Fibroblast of mammary gland (primary cell): Measurements from ENCODE around the gene GRIK3.

Experiments used
- DNase-seq: peaks from one replicate; pipeline ENCODE4 v3.0.0-alpha.2; 2010; ENCODE audit warnings: low read depth
- H3K4me3 ChIP-seq: 2 replicates; pipeline ENCODE4 v1.5.1; 2011; ENCODE audit warnings: low read depth, mild to moderate bottlenecking, low read length, moderate library complexity; ENCODE audit not compliant: control insufficient read depth
- TF ChIP-seq, protein P1 (sequence below): conservative IDR thresholded peaks from 2 replicates; pipeline ENCODE4 v1.5.1; 2011; ENCODE audit warnings: low read depth, low read length, inconsistent platforms; ENCODE audit not compliant: control insufficient read depth, insufficient read depth

The GRIK3 gene

DNA sequence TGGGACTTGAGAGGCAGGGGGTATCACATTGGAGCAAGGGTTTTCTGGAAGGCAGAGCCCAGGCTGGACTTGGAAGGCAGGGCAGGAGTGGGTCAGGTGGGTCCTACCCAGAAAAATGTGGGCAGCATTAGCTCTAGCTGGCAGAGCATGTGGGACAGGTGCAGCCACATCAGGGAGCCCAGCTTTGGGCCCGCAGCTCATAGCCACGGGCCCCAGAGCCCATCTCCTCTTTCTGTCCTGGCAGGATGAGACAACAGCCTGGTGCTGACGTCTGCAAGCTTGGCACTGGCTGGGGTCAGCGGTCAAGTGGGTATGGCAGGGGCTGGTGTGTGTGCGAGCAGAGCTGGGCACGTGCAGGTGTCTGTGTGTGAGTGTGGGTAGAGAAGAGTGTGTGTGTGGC is 154.7 kb downstream of the GRIK3 start:
- TF ChIP-seq, protein P1, sequence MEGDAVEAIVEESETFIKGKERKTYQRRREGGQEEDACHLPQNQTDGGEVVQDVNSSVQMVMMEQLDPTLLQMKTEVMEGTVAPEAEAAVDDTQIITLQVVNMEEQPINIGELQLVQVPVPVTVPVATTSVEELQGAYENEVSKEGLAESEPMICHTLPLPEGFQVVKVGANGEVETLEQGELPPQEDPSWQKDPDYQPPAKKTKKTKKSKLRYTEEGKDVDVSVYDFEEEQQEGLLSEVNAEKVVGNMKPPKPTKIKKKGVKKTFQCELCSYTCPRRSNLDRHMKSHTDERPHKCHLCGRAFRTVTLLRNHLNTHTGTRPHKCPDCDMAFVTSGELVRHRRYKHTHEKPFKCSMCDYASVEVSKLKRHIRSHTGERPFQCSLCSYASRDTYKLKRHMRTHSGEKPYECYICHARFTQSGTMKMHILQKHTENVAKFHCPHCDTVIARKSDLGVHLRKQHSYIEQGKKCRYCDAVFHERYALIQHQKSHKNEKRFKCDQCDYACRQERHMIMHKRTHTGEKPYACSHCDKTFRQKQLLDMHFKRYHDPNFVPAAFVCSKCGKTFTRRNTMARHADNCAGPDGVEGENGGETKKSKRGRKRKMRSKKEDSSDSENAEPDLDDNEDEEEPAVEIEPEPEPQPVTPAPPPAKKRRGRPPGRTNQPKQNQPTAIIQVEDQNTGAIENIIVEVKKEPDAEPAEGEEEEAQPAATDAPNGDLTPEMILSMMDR, result no peak
- no peak for DNase-seq
- no peak overlapping the region for H3K4me3 ChIP-seq

DNA sequence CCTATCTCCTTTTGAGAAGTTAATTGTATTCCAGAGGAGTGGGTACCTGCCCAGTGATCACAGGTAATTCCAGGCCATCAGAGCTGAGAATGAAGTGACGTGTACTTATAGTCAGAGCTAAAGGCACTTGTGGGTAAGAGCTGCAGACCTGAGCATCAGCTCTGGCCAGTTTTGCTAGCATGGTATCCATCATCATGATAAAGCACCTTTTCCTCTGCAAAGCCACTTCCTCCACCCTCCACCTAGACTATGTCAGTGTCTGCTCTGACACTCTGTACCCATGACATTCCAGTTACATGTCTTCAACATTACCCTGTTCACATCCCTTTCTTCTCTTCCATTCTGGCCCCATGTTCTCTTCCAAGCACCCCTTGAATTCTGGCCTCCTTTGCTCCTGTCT is 157.3 kb downstream of the GRIK3 start:
- TF ChIP-seq, protein P1, result no peak
- H3K4me3 ChIP-seq, result no peak overlapping the region
- no peak for DNase-seq

DNA sequence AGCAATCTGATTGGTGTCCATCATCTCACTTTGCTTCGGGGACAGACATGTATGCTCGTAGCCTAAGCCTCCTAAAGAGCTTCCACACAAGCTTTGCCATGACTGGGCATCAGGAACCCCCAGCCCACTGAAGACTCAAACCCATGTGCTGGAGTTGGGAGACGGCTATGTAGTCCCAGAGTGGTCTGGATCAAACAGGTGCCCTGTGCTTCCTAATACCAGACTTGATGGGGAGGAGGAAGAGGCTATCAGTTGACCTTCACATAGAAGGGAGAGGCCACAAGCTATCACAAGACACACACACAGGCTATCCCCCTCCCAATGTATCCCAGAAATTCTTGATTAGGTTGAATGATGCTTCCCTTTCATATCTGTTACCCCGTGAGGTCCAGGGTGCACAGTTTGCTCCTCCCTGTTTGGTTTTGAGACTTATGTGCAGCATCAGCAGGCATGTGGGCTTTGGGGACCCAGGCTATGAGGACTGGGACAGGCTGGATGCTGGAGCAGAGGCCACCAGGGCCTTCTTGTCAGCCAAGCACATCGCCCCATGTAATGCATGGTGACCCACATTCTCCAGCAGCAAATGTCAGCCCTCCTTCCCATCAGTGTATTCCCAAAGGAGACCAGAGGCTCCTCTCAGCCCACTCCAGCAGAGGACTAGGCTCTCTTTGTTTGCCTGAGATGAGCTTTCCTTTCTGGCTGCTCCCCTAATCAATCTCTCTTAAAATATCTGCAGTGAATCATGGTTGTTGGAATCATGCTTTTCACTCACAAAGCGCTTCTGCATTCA is 159.8 kb downstream of the GRIK3 start:
- H3K4me3 ChIP-seq, result no peak overlapping the region
- DNase-seq, result no peak
- TF ChIP-seq, protein P1, result no peak

DNA sequence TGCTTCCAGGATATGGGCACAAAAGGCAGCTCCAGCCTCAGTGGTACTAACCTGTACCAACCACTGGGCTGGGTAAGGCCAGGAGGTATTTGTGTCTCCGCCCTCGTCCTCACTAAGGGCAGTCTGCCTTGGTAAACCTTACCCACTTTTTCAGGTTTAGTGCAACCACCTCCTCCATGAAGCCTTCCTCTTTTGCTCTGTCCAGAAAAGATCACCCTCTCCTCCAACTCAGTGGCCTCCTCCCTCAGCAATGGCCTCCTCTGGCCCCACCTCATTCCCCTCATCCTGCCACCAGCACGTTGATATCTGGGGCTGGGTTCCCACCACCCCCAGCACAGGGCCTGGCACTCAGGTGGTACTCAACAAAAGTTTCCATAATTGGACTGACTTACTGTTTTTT is 161.5 kb downstream of the GRIK3 start:
- TF ChIP-seq, protein P1, result no peak
- no peak overlapping the region for H3K4me3 ChIP-seq
- DNase-seq, result no peak

DNA sequence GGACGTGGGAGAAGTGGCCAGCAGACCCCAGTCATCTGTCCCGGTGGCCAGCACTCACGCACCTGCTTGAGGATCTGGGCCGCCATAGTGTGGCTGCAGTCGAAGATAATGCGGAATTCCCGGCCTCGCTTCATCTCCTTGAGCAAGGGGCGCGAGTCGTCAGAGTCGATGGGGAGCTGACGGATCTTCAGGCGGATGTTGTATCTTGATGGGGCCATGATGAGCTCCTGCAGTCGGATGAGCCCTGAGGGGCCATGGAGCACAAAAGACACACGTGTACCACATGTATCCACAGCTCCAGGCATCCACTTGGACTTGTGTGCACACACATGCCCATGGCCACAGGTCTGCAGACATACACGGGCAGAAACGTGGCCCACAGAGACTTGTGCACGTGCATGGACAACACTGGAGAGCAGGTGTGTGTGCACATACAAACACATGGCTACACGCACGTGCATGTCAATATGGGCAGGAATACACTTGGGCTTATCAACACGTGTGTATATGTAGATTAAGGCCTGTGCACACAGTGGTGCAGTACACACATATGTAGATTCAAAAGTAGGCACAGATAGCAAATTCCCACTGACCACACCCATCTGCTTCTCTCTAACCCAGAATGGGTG is 162.1 kb downstream of the GRIK3 start:
- no peak for DNase-seq
- no peak overlapping the region for H3K4me3 ChIP-seq
- TF ChIP-seq, protein P1, result no peak

DNA sequence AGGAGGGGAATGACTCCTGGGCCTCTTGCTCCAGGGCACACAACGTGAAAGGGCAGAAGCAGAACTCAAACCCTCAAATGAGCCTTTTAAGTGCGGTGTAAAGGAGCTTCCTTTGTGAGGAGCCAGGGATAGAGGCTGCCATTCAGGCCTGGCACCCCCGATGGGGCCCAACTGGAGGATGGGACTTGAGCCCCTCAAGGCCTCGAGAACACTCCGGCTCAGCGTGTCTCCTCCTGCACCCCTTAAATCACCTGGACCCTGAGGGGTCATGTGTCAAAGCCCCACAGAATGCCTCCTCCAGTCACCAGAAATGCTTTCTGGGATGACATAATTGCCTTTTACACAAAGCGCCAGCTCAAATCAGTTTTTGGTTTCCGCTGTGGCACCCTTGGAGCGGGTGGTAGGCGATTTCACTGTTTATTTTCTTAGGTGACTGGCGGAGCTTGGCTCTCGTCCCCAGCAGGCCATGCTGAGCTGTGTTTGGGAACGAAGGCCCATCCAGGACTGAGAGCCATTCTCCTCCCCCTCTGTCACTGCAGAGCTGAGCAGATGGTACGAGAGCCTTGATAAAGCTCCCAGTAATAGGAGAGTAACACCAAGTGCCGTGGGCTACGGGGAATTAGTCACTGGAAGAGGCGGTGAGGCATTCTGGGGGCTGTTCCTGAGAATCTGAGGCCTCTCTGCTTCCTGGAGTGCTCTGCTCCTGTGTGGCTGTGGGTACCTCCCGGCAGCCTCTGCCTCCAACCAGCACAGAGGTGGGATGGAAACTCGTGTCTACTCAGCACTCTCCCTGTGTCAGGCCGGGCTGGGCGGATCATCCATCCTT is 163.0 kb downstream of the GRIK3 start:
- H3K4me3 ChIP-seq, result no peak overlapping the region
- DNase-seq, result no peak
- TF ChIP-seq, protein P1, result no peak
